K562 (cell line): Measurements from ENCODE around the gene IRF1. TPM values are rescaled to one million over a fixed set of nuclear protein-coding genes. Genes with fewer than 3 reads are reported as not detected.
"Not testable (repeated sequence)": the region's sequence is repeated elsewhere in the genome, so short reads cannot be mapped to it uniquely, and the experiment has no call there.

Experiments
- ATAC-seq: fragments of 200-7000 bp; cut with Tn5 transposase; 3 replicates; pipeline ENCODE4 v1.9.1; 2020; ENCODE audit warnings: moderate library complexity
- BruUV-seq: library from RNA; stranded (reverse); fragments of 400-500 nt; replicated peaks from 2 replicates; lab custom pipeline; 2021; lab: Mats Ljungman, UMichigan
- CTCF ChIA-PET: fragments of 300-600 bp; formaldehyde crosslinking; extraction: SDS; loops from one replicate; lab custom pipeline; 2021; ENCODE audit warnings: low intra/inter-chr PET ratio; lab: Yijun Ruan, JAX
- POLR2A ChIA-PET: fragments of 300-600, 350-650 bp; sonication (Branson Sonifier 250); formaldehyde crosslinking; extraction: SDS; loops from one replicate; lab custom pipeline; 2021; ENCODE audit warnings: antibody characterized with exemption, inconsistent platforms; lab: Yijun Ruan, JAX
- DNase-seq, 4 experiments: peaks; one replicate each; pipeline versions ENCODE4 v3.0.0 to v3.0.0-alpha.2; 2011 to 2018; ENCODE audit warnings: low spot score in 3 of 4, mixed read lengths in 3 of 4; ENCODE audit errors: extremely low read depth in 1 of 4
- FAIRE-seq: peaks from 2 replicates; lab custom pipeline; 2011; peaks lifted over from hg19 to GRCh38; lab: Jason Lieb, UNC
- H2AFZ ChIP-seq: 2 replicates; pipeline ENCODE4 v1.6.0; 2011; ENCODE audit warnings: low read depth, low read length, control low read depth, inconsistent platforms
- H3K27ac ChIP-seq: fragments of 200-600 bp; 3 replicates; pipeline ENCODE4 v1.8.0; 2011; ENCODE audit warnings: low read depth, mild to moderate bottlenecking, control low read depth, inconsistent platforms, low read length, moderate library complexity, mixed read lengths; ENCODE audit errors: extremely low read depth
- H3K27me3 ChIP-seq, 2 experiments: fragments of 300-600 bp in 1 of 2; 2 replicates in 1 of 2; 3 replicates in 1 of 2; pipeline versions ENCODE4 v1.6.0 to v1.8.0; 2011; ENCODE audit warnings: inconsistent platforms in 2 of 2, low read length in 2 of 2, mild to moderate bottlenecking in 1 of 2, mixed read lengths in 1 of 2, moderate library complexity in 1 of 2; ENCODE audit not compliant: control insufficient read depth in 2 of 2, insufficient read depth in 2 of 2
- H3K36me3 ChIP-seq: fragments of 300-600 bp; 3 replicates; pipeline ENCODE4 v1.8.0; 2011; ENCODE audit warnings: mild to moderate bottlenecking, low read length, inconsistent platforms; ENCODE audit not compliant: control insufficient read depth, insufficient read depth
- H3K4me1 ChIP-seq, 2 experiments: fragments of 200-600 bp in 1 of 2; replicated peaks in 1 of 2; 2 replicates in 1 of 2; 3 replicates in 1 of 2; pipeline versions ENCODE4 v1.5.1 to v1.8.0; 2011; ENCODE audit warnings: inconsistent platforms in 2 of 2, low read length in 2 of 2, mild to moderate bottlenecking in 1 of 2, mixed read lengths in 1 of 2, moderate library complexity in 1 of 2; ENCODE audit not compliant: control insufficient read depth in 2 of 2, insufficient read depth in 2 of 2
- H3K4me2 ChIP-seq: 2 replicates; pipeline ENCODE4 v1.6.1; 2011; ENCODE audit warnings: low read length, control low read depth, inconsistent platforms, mixed read lengths; ENCODE audit not compliant: insufficient read depth
- H3K4me3 ChIP-seq: fragments of 200-600 bp; sonication (generic), shearing (Covaris generic); 2 replicates; pipeline ENCODE4 v1.5.1; 2016; ENCODE audit warnings: control low read depth, inconsistent platforms
- H3K79me2 ChIP-seq: fragments of 200-600 bp; 3 replicates; pipeline ENCODE4 v1.8.0; 2011; ENCODE audit warnings: low read length, inconsistent platforms; ENCODE audit not compliant: control insufficient read depth, insufficient read depth
- H3K9ac ChIP-seq, 2 experiments: 2 replicates each; pipeline versions ENCODE4 v1.6.0 to v1.6.1; 2011; ENCODE audit warnings: low read depth in 2 of 2, low read length in 2 of 2, control low read depth in 1 of 2, inconsistent platforms in 1 of 2, mild to moderate bottlenecking in 1 of 2, mixed read lengths in 1 of 2; ENCODE audit not compliant: insufficient read depth in 1 of 2
- H3K9me1 ChIP-seq: one replicate; pipeline ENCODE4 v1.6.0; 2011; ENCODE audit warnings: inconsistent platforms, mild to moderate bottlenecking, low read length, moderate library complexity; ENCODE audit not compliant: control insufficient read depth, insufficient read depth
- H3K9me3 ChIP-seq: replicated peaks from 2 replicates; pipeline ENCODE4 v1.5.1; 2011; ENCODE audit warnings: low read depth, low read length, inconsistent platforms; ENCODE audit not compliant: control insufficient read depth, insufficient read depth
- H4K20me1 ChIP-seq: replicated peaks from 2 replicates; pipeline ENCODE4 v1.6.1; 2011; ENCODE audit warnings: low read length, inconsistent platforms, mixed read lengths; ENCODE audit not compliant: control insufficient read depth, insufficient read depth
- EHMT2 ChIP-seq: fragments of 450-650 bp; IDR thresholded peaks from 2 replicates; pipeline ENCODE4 v1.6.1; 2018; ENCODE audit warnings: antibody characterized with exemption
- MXI1 ChIP-seq: IDR thresholded peaks from 2 replicates; pipeline ENCODE4 v1.6.1; 2011; ENCODE audit warnings: low read depth, mild to moderate bottlenecking, improper control_type of control experiment, low read length
- RBFOX2 ChIP-seq: fragments of 200-400 bp; formaldehyde crosslinking; IDR thresholded peaks from 2 replicates; pipeline ENCODE4 v1.6.1; 2017; ENCODE audit warnings: low read depth, mild to moderate bottlenecking, low read length, moderate library complexity
- SP1 ChIP-seq: sonication (generic); formaldehyde crosslinking; IDR thresholded peaks from 2 replicates; pipeline ENCODE4 v1.8.1; 2022; ENCODE audit warnings: mild to moderate bottlenecking, missing genetic modification reagents
- ZNF79 ChIP-seq: fragments of 250-450 bp; sonication (Bioruptor Pico); IDR thresholded peaks from 2 replicates; pipeline ENCODE4 v1.4.0; 2020; ENCODE audit warnings: low read depth, mild to moderate bottlenecking, moderate library complexity
- WGBS: fragments of 100-300 bp; shearing (Covaris generic); methylation state at CpG from one replicate; pipeline ENCODE4 v1.1.6; 2016; ENCODE audit warnings: low coverage, mixed read lengths; ENCODE audit not compliant: insufficient coverage; ENCODE audit errors: missing lambda C conversion rate; 5-methylcytosine and 5-hydroxymethylcytosine counted together
- in situ Hi-C: fragments of 300-500 bp; cut with MboI; formaldehyde crosslinking; loops from 4 replicates; pipeline ENCODE4 v1.15.0; 2018; ENCODE audit warnings: inconsistent platforms, mixed read lengths
- intact Hi-C: fragments of 100-400 bp; cut with micrococcal nuclease; formaldehyde crosslinking; loops from 2 replicates; pipeline ENCODE4 v1.14.2; 2022
- polyA plus RNA-seq, 8 experiments: library from polyadenylated mRNA; depleted of rRNA in 4 of 8; stranded (reverse) in 5 of 8; unstranded in 3 of 8; fragments of >200 nt; fragmentation: Nextera tagmentation in 2 of 8; fragmentation: Illumina TruSeq in 1 of 8; extraction: Ambion mirVana in 2 of 8; extraction: Trizol in 1 of 8; gene quantifications; 2 replicates each; pipeline versions ENCODE4 v1.2.1 to v1.2.3, GENCODE V29; 2011 to 2014; ENCODE audit warnings: inconsistent platforms in 1 of 8, missing spikeins in 1 of 8
- total RNA-seq, 7 experiments: library from RNA; depleted of rRNA in 6 of 7; stranded (reverse); fragments of >200 nt in 6 of 7; fragmentation: Illumina TruSeq in 2 of 7; extraction: Trizol in 2 of 7; gene quantifications; 2 replicates each; pipeline versions ENCODE4 v1.2.1 to v1.2.3, GENCODE V29; 2011 to 2021; ENCODE audit warnings: low replicate concordance in 1 of 7

Gene IRF1
- total and polyA plus RNA-seq, 9 of the 15 experiments (the other 6 are each of a cell fraction or from before 2014, with no cell fraction given): 1.1 to 12.3 (median 5.9) TPM

DNA sequence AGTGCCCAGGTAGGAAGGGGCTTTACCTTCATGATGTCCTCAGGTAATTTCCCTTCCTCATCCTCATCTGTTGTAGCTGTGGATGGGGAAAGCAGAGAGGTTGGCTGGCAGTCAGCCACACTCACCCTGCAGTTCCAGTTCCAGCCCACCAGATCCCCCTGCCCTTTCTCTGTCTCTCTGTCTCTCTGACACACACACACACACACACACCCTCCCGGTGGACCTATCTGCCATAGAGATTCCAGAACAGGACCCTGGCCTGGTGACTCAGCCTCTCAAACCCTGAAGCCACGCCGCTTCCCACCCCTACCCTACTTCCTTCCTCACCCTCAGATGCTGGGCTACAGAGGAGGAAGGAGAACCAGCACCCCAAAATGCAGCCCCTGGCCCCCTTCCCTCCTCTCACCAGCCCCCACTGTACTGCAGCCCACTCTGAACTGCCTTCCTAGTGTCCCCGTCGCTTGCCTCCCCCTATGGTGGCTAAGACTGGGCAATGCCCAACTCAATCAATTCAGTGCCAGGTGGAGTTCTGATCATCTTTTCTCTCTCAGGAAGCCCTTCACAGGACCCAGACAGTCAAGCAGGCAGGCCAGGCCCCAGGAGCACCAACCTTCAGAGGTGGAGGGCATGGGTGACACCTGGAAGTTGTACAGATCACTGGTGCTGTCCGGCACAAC, 4.8 kb downstream of the IRF1 start:
- no peak for DNase-seq
- in situ Hi-C loops: no loop called here
- peaks cover 59% of the 10 kb centered on the region; the same call in 2 of the 3 replicates for H3K36me3 ChIP-seq

DNA sequence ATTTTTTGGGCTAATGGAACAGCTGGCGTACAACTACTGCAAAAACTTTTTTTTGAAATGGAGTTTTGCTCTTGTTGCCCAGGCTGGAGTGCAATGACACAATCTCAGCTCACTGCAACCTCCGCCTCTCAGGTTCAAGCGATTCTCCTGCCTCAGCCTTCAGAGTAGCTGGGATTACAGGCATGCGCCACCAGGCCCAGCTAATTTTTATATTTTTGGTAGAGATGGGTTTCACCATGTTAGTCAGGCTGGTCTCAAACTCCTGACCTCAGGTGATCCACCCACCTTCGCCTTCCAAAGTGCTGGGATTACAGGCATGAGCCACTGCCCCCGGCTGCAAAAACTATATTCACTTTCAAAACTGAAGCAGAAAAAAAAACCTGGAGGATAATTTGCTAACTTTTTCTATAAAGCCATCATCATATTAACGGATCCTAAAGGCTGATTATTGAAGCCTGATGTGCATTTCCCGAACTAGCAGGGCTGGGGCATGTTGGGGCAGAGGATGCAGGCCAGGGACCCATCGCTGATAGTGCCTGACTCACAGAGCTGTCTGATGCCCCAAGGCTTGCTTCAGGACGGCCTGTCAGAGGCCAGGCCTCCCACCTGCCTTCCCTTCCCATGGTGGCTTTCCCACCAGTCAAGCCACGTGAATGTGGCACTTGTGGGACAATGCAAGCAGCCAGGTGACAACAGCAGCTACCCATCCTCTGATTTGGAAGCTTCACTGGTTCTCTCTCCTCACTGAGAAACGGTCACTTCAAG, 5.5 kb downstream of the IRF1 start:
- H3K27ac ChIP-seq, H3K9me1 ChIP-seq, CTCF ChIA-PET, H3K4me2 ChIP-seq, H4K20me1 ChIP-seq, H3K9ac ChIP-seq, H3K9me3 ChIP-seq, H3K27me3 ChIP-seq, H3K4me3 ChIP-seq, DNase-seq, ATAC-seq, H2AFZ ChIP-seq, BruUV-seq, in situ Hi-C loops, intact Hi-C loops, FAIRE-seq: not testable (repeated sequence)
- 76% methylated on average over 12 of the region's 12 CpGs for WGBS
- H3K79me2 ChIP-seq: peaks cover 11% of the 10 kb centered on the region
- H3K4me1 ChIP-seq: peaks cover 6 to 11% of the 10 kb centered on the region in 2 experiments; a peak in 4 of 5 replicates
- POLR2A ChIA-PET: interaction anchor here (0.5 to 2.5 kb wide), 11 partner anchors 10 to 553 kb away, joined by 3 to 22 read pairs (median 4); no protein-coding TSS in a partner anchor
- peaks cover 59% of the 10 kb centered on the region; the same call in 2 of the 3 replicates for H3K36me3 ChIP-seq

More for the DNA sequence above, 4.8 kb downstream of the IRF1 start:
- H3K27ac ChIP-seq: no peak overlapping the region
- no peaks in the 10 kb centered on the region for H3K9me1 ChIP-seq
- no peak for FAIRE-seq
- no peaks in the 10 kb centered on the region for H3K9me3 ChIP-seq
- no peak for ATAC-seq
- TF ChIP-seq SP1 (CRISPR knock-in tag): no peak
- TF ChIP-seq EHMT2: no peak
- TF ChIP-seq ZNF79 (CRISPR knock-in tag): no peak
- no peak for TF ChIP-seq MXI1
- TF ChIP-seq RBFOX2: 0 out of 2 replicates have a peak, but pooled peaks have one; percentile 19
- peaks cover 8% of the 10 kb centered on the region for H4K20me1 ChIP-seq
- no peaks in the 10 kb centered on the region for H3K27me3 ChIP-seq
- CTCF ChIA-PET: no interaction called here
- 80% methylated on average over 6 of the region's 6 CpGs for WGBS
- H3K9ac ChIP-seq: 0 out of 4 replicates have a peak overlapping the region, but pooled peaks of 1 of the 2 experiments have one; percentile 63
- no peak overlapping the region for H2AFZ ChIP-seq
- peaks cover 6 to 18% of the 10 kb centered on the region in 2 experiments; a peak in 4 of 5 replicates for H3K4me1 ChIP-seq
- POLR2A ChIA-PET: interaction anchor here (0.5 to 2.5 kb wide), 5 partner anchors 9 to 281 kb away, joined by 3 to 22 read pairs (median 4); no protein-coding TSS in a partner anchor
- intact Hi-C loops: no loop called here
- peaks cover 12% of the 10 kb centered on the region for H3K79me2 ChIP-seq
- no peak overlapping the region for H3K4me3 ChIP-seq
- no peak overlapping the region for H3K4me2 ChIP-seq
- no TSS peak for BruUV-seq
